ENCODE data around the gene TULP4. TPM values are rescaled to one million over a fixed set of nuclear protein-coding genes. Genes with fewer than 3 reads are reported as not detected.
"Not testable (repeated sequence)": the region's sequence is repeated elsewhere in the genome, so short reads cannot be mapped to it uniquely, and the experiment has no call there.

TULP4 gene
- total RNA-seq, 1 experiment from 2014 or later: 35.4 TPM

- DNase-seq (ENCODE audit: low spot score): not testable (repeated sequence)
Measured at GRCh38 chr6:158527858-158528257, 215.6 kb downstream of the TULP4 start.

GRCh38 chr6:158528826-158529225, 216.6 kb downstream of the TULP4 start:
- DNase-seq (ENCODE audit: low spot score): no peak

- DNase-seq (ENCODE audit: low spot score): no peak
Measured at GRCh38 chr6:158529629-158530028, 217.4 kb downstream of the TULP4 start.

- no peak for DNase-seq (ENCODE audit: low spot score)
Measured at GRCh38 chr6:158531566-158531965, 219.3 kb downstream of the TULP4 start.

- DNase-seq (ENCODE audit: low spot score): no peak
Measured at GRCh38 chr6:158531970-158532369, 219.7 kb downstream of the TULP4 start.

- DNase-seq (ENCODE audit: low spot score): peak; percentile 14
Measured at GRCh38 chr6:158536084-158536890, 224.0 kb downstream of the TULP4 start.

- no peak for DNase-seq (ENCODE audit: low spot score)
Measured at GRCh38 chr6:158536891-158537798, 224.9 kb downstream of the TULP4 start.

- DNase-seq (ENCODE audit: low spot score): no peak
Measured at GRCh38 chr6:158538741-158539140, 226.5 kb downstream of the TULP4 start.

GRCh38 chr6:158539413-158539812, 227.1 kb downstream of the TULP4 start:
- DNase-seq (ENCODE audit: low spot score): no peak

- no peak for DNase-seq (ENCODE audit: low spot score)
Measured at GRCh38 chr6:158539881-158540280, 227.6 kb downstream of the TULP4 start.

- no peak for DNase-seq (ENCODE audit: low spot score)
Measured at GRCh38 chr6:158543606-158544185, 231.4 kb downstream of the TULP4 start.

GRCh38 chr6:158544428-158544827, 232.2 kb downstream of the TULP4 start:
- DNase-seq (ENCODE audit: low spot score): no peak

GRCh38 chr6:158545043-158545966, 233.0 kb downstream of the TULP4 start:
- DNase-seq (ENCODE audit: low spot score): no peak

GRCh38 chr6:158548418-158549161, 236.3 kb downstream of the TULP4 start:
- no peak for DNase-seq (ENCODE audit: low spot score)

GRCh38 chr6:158552055-158552795, 240.0 kb downstream of the TULP4 start:
- DNase-seq (ENCODE audit: low spot score): no peak

GRCh38 chr6:158552796-158553138, 240.5 kb downstream of the TULP4 start:
- DNase-seq (ENCODE audit: low spot score): no peak

GRCh38 chr6:158554611-158555361, 242.5 kb downstream of the TULP4 start:
- DNase-seq (ENCODE audit: low spot score): no peak

GRCh38 chr6:158556113-158556512, 243.8 kb downstream of the TULP4 start:
- no peak for DNase-seq (ENCODE audit: low spot score)

- not testable (repeated sequence) for DNase-seq (ENCODE audit: low spot score)
Measured at GRCh38 chr6:158557110-158557509, 244.8 kb downstream of the TULP4 start.

All from H4 (cell line).